Dermis blood vessel endothelial cell (primary cell): ENCODE measurements around the gene FRMD5. TPM values are rescaled to one million over a fixed set of nuclear protein-coding genes. Genes with fewer than 3 reads are reported as not detected.

ENCODE experiments used
- DNase-seq: peaks from one replicate; pipeline ENCODE4 v3.0.0; 2010
- total RNA-seq: library from RNA; depleted of rRNA; stranded (reverse); fragments of >200 nt; gene quantifications from 2 replicates; pipeline ENCODE4 v1.2.3, GENCODE V29; 2014

FRMD5 gene
- total RNA-seq, 1 donor from 2014 or later = 1.5 TPM

GRCh38 chr15:43922021-43922420, 273.1 kb downstream of the FRMD5 start:
- DNase-seq = no peak

GRCh38 chr15:43920815-43921214, 274.3 kb downstream of the FRMD5 start:
- DNase-seq = no peak

GRCh38 chr15:43920254-43920600, 274.8 kb downstream of the FRMD5 start:
- no peak for DNase-seq

GRCh38 chr15:43919540-43920253, 275.4 kb downstream of the FRMD5 start:
- no peak for DNase-seq

- DNase-seq = no peak
Observed at GRCh38 chr15:43918717-43919116, 276.4 kb downstream of the FRMD5 start.

- no peak for DNase-seq
Observed at GRCh38 chr15:43916326-43916660, 278.8 kb downstream of the FRMD5 start.

GRCh38 chr15:43915631-43916325, 279.3 kb downstream of the FRMD5 start:
- DNase-seq = no peak

GRCh38 chr15:43913941-43914340, 281.1 kb downstream of the FRMD5 start:
- DNase-seq = peak; percentile 29

- peak; percentile 95 for DNase-seq
Observed at GRCh38 chr15:43913026-43913780, 281.9 kb downstream of the FRMD5 start.

- no peak for DNase-seq
Observed at GRCh38 chr15:43912208-43912607, 282.9 kb downstream of the FRMD5 start.

GRCh38 chr15:43911235-43911781, 283.8 kb downstream of the FRMD5 start:
- peak; percentile 89 for DNase-seq

- DNase-seq = no peak
Observed at GRCh38 chr15:43908516-43909050, 286.5 kb downstream of the FRMD5 start.

- DNase-seq = no peak
Observed at GRCh38 chr15:43905755-43906154, 289.3 kb downstream of the FRMD5 start.

- peak; percentile 83 for DNase-seq
Observed at GRCh38 chr15:43903864-43904290, 291.2 kb downstream of the FRMD5 start.

GRCh38 chr15:43901495-43901894, 293.6 kb downstream of the FRMD5 start:
- no peak for DNase-seq

GRCh38 chr15:43900996-43901395, 294.1 kb downstream of the FRMD5 start:
- no peak for DNase-seq

GRCh38 chr15:43899928-43900327, 295.1 kb downstream of the FRMD5 start:
- no peak for DNase-seq

GRCh38 chr15:43898891-43899290, 296.2 kb downstream of the FRMD5 start:
- DNase-seq = no peak

GRCh38 chr15:43896543-43896942, 298.5 kb downstream of the FRMD5 start:
- no peak for DNase-seq

- no peak for DNase-seq
Observed at GRCh38 chr15:43895586-43895985, 299.5 kb downstream of the FRMD5 start.

- no peak for DNase-seq
Observed at GRCh38 chr15:43893956-43894355, 301.1 kb downstream of the FRMD5 start.

GRCh38 chr15:43889042-43889441, 306.0 kb downstream of the FRMD5 start:
- no peak for DNase-seq

- no peak for DNase-seq
Observed at GRCh38 chr15:43887901-43888300, 307.2 kb downstream of the FRMD5 start.
